ENCODE measurements around the gene KLB.

DNA sequence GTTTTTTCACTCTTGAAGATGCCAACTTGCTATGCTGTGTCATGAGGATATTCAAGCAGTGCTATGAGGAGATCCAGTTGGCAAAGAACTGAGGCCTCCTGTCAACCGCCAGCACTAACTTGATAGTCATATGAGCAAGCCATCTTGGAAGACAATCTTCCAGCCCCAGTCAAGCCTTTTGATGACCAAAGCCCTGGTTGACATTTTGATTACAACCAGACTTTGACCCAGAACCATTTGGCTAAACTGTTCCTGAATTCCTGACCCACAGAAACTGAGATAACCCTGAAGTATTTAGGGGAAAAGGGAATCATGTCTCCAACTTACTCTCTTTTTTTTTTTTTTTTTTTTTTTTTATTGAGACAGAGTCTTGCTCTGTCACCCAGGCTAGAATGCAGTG lies 87.6 kb downstream of the KLB start:
- TF ChIP-seq, protein P1, sequence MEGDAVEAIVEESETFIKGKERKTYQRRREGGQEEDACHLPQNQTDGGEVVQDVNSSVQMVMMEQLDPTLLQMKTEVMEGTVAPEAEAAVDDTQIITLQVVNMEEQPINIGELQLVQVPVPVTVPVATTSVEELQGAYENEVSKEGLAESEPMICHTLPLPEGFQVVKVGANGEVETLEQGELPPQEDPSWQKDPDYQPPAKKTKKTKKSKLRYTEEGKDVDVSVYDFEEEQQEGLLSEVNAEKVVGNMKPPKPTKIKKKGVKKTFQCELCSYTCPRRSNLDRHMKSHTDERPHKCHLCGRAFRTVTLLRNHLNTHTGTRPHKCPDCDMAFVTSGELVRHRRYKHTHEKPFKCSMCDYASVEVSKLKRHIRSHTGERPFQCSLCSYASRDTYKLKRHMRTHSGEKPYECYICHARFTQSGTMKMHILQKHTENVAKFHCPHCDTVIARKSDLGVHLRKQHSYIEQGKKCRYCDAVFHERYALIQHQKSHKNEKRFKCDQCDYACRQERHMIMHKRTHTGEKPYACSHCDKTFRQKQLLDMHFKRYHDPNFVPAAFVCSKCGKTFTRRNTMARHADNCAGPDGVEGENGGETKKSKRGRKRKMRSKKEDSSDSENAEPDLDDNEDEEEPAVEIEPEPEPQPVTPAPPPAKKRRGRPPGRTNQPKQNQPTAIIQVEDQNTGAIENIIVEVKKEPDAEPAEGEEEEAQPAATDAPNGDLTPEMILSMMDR (IDR thresholded peaks at IDR 0.05; ENCODE audit: low read depth, low read length, missing input control), result no peak
- no peak for TF ChIP-seq SP1 (IDR thresholded peaks at IDR 0.05)
